WERI-Rb-1 (cell line): ENCODE data around the gene MLC1.

Experiments used
- DNase-seq: peaks from one replicate; pipeline ENCODE4 v3.0.0-alpha.2; 2020
- H3K27ac ChIP-seq: fragments of 250-450 bp; sonication (Bioruptor Pico); 2 replicates; pipeline ENCODE4 v1.5.1; 2020; ENCODE audit warnings: mild to moderate bottlenecking, moderate library complexity
- H3K27me3 ChIP-seq: fragments of 250-450 bp; sonication (Bioruptor Pico); 2 replicates; pipeline ENCODE4 v1.5.1; 2021; ENCODE audit warnings: mild to moderate bottlenecking, low read depth, moderate library complexity; ENCODE audit not compliant: insufficient read depth, severe bottlenecking
- H3K36me3 ChIP-seq: fragments of 250-450 bp; sonication (Bioruptor Pico); 2 replicates; pipeline ENCODE4 v1.5.1; 2020; ENCODE audit warnings: mild to moderate bottlenecking, moderate library complexity
- H3K4me3 ChIP-seq: 2 replicates; pipeline ENCODE4 v1.5.1; 2011; ENCODE audit warnings: low read depth, mild to moderate bottlenecking, control low read depth, low read length
- H3K9me3 ChIP-seq: fragments of 250-450 bp; sonication (Bioruptor Pico); 2 replicates; pipeline ENCODE4 v1.5.1; 2021; ENCODE audit warnings: mild to moderate bottlenecking, moderate library complexity; ENCODE audit not compliant: severe bottlenecking
- TF ChIP-seq, protein P1 (sequence below): IDR thresholded peaks from 2 replicates; pipeline ENCODE4 v1.5.1; 2011; ENCODE audit warnings: low read depth, mild to moderate bottlenecking, control low read depth, inconsistent platforms, low read length

Gene MLC1

DNA sequence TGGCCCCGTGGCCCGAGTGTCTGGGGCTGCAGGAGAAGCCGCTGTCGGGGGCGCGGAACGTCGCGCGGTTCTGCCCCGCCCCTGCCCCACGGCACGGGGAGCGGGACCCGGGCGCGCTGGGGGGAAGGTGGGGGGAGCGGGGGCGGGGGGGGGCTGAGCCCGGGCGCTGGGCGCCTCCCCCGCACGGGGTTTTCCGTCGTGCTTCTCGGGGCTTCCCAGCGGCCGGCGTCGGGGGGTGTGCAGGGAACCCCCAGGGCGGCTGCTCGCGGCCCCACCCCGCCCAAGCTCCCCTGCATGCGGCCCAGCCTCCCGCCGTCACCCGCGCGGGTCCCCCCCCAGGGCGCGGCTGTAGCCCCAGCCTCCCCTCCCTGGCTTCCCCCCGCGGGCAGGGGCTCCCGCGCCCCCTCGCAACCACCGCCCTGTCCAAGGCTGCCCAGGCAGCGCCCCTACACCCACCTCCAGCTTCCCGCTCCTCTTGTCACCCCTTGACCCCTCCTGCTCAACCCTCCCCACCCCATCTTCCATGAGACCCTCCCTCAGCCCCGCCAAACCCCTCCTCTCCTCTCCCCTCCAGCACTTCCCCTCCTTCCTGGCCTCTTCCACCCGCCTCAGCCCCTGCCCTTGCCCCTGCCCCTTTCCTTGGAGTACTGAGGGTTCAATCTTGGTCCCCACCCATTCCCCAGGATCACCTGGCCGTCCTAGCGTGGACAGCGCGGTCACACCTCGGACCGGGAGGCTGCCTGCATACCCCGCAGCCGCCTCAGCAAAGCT lies 74.4 kb downstream of the MLC1 start:
- Histone ChIP-seq H3K36me3 (no peaks in the 10 kb centered on the region), H3K27me3 (peaks cover 11% of the 10 kb centered on the region), H3K9me3 (no peaks in the 10 kb centered on the region), H3K4me3 (no peak overlapping the region), H3K27ac (no peak overlapping the region)
- no peak for DNase-seq
- TF ChIP-seq, protein P1, sequence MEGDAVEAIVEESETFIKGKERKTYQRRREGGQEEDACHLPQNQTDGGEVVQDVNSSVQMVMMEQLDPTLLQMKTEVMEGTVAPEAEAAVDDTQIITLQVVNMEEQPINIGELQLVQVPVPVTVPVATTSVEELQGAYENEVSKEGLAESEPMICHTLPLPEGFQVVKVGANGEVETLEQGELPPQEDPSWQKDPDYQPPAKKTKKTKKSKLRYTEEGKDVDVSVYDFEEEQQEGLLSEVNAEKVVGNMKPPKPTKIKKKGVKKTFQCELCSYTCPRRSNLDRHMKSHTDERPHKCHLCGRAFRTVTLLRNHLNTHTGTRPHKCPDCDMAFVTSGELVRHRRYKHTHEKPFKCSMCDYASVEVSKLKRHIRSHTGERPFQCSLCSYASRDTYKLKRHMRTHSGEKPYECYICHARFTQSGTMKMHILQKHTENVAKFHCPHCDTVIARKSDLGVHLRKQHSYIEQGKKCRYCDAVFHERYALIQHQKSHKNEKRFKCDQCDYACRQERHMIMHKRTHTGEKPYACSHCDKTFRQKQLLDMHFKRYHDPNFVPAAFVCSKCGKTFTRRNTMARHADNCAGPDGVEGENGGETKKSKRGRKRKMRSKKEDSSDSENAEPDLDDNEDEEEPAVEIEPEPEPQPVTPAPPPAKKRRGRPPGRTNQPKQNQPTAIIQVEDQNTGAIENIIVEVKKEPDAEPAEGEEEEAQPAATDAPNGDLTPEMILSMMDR, result no peak

DNA sequence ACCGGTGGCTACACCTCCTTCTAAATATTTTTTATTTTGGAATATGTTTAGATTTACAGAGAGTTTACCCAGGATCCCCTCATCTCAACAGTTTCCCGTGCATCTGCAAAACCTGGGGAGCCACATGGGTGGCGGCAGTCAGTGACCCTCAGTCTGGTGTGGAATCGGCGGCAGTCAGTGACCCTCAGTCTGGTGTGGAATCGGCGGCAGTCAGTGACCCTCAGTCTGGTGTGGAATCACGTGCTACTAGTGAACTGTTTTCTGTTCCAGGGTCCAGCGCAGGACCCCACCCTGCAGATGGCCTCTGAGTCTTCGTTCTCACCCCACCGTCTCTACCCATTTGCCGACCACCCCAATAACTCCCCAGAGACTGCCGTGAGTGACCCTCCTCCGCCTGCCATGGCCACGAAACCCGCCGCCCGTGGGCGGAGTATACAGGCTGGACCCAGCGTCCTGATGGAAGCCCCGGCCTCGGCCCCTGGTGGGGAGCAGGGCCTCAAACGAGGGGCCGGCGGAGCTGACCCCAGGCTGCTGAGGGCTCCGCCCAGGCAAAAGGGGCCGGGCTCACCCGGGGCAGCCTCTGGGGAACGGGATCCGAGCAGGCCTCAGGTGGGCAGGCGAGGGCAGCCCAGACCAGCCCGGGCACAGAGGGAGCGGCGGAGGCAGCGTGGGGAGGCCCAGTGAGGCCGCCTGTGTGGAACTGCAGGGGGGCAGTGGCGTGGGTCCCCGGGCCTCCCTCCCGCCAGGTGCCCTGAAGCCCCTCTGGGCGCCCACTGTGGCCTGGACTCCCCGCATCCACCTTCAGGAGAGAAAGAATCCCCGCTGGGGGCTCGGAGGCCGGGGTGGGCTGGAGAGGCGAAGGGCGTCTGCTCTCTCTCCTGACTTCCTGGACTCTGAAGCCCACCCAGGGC lies 75.2 kb downstream of the MLC1 start:
- peaks cover 11% of the 10 kb centered on the region for H3K27me3 ChIP-seq
- H3K4me3 ChIP-seq, result no peak overlapping the region
- H3K36me3 ChIP-seq, result no peaks in the 10 kb centered on the region
- no peaks in the 10 kb centered on the region for H3K9me3 ChIP-seq
- no peak overlapping the region for H3K27ac ChIP-seq
- no peak for DNase-seq
- TF ChIP-seq, protein P1, result no peak
